WERI-Rb-1 (cell line): Measurements from ENCODE around the gene RSBN1L.

Source experiments
- DNase-seq: peaks from one replicate; pipeline ENCODE4 v3.0.0-alpha.2; 2020
- H3K27ac ChIP-seq: fragments of 250-450 bp; sonication (Bioruptor Pico); 2 replicates; pipeline ENCODE4 v1.5.1; 2020; ENCODE audit warnings: mild to moderate bottlenecking, moderate library complexity
- H3K27me3 ChIP-seq: fragments of 250-450 bp; sonication (Bioruptor Pico); 2 replicates; pipeline ENCODE4 v1.5.1; 2021; ENCODE audit warnings: mild to moderate bottlenecking, low read depth, moderate library complexity; ENCODE audit not compliant: insufficient read depth, severe bottlenecking
- H3K36me3 ChIP-seq: fragments of 250-450 bp; sonication (Bioruptor Pico); 2 replicates; pipeline ENCODE4 v1.5.1; 2020; ENCODE audit warnings: mild to moderate bottlenecking, moderate library complexity
- H3K4me3 ChIP-seq: 2 replicates; pipeline ENCODE4 v1.5.1; 2011; ENCODE audit warnings: low read depth, mild to moderate bottlenecking, control low read depth, low read length
- H3K9me3 ChIP-seq: fragments of 250-450 bp; sonication (Bioruptor Pico); 2 replicates; pipeline ENCODE4 v1.5.1; 2021; ENCODE audit warnings: mild to moderate bottlenecking, moderate library complexity; ENCODE audit not compliant: severe bottlenecking
- CTCF ChIP-seq: IDR thresholded peaks from 2 replicates; pipeline ENCODE4 v1.5.1; 2011; ENCODE audit warnings: low read depth, mild to moderate bottlenecking, control low read depth, inconsistent platforms, low read length

RSBN1L gene

DNA sequence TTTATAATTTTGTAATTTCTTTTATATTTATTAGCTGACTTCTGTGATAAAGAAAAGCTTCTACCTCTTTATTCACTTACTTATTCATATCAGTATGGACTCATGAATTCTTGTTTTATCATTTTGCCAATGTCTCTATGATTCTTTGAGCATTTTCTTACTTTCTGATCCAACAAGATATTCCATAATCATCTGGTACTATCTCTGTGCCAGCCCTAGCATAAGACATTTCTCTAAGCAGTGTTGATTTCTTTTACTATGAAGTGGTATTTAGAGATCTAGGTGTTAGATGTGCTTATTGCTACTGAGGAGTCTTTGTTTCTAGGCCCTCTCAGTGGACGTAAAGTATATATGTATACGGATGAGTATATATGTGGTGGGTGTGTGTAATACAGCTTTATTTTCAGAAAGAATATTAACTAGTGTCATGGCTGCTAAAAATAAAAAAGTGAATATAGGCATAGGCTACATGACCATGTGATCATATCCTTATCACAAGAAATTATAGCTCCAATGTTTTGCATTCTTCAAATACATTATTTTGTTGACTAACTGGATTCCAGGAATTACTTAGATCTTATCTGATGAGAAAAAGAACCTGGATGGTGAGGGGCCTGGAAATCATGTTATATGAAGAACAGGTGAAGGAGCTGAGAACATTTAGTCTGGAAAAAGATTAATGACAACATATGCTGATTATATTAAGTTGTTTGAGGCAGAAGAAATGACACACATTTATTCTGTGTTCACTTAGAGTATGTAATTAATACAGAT, 115.4 kb downstream of the RSBN1L start:
- no peak for TF ChIP-seq CTCF
- no peak for DNase-seq
- Histone ChIP-seq H3K9me3 (no peaks in the 10 kb centered on the region), H3K36me3 (peaks cover 6% of the 10 kb centered on the region), H3K27me3 (no peaks in the 10 kb centered on the region), H3K4me3 (no peak overlapping the region), H3K27ac (no peak overlapping the region)

GRCh38 chr7:77812290-77812685, 116.0 kb downstream of the RSBN1L start:
- Histone ChIP-seq H3K27me3 (no peaks in the 10 kb centered on the region), H3K27ac (no peak overlapping the region), H3K36me3 (peaks cover 12% of the 10 kb centered on the region), H3K4me3 (no peak overlapping the region), H3K9me3 (no peaks in the 10 kb centered on the region)
- DNase-seq: no peak
- TF ChIP-seq CTCF: no peak

DNA sequence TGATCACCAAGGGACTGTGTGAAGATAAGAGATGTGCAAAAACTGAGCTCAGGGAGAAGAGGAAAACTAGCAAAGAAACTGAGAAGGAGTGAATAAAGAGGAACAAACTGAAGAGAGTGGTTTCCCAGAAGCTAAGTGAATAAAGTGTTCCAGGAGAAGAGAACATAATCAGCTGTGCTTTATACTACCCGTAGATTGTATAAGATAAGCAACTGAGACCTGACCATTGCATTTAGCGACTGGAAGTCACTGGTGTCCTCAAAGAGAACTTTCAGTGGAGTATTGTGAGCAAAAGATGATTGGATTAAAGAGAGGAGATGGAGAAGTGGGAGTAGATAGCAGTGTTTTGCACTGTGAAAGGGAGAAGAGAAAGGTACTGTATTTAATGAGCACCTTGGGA, 116.9 kb downstream of the RSBN1L start:
- Histone ChIP-seq H3K27ac (no peak overlapping the region), H3K36me3 (peaks cover 14% of the 10 kb centered on the region), H3K27me3 (no peaks in the 10 kb centered on the region), H3K4me3 (no peak overlapping the region), H3K9me3 (no peaks in the 10 kb centered on the region)
- DNase-seq: no peak
- TF ChIP-seq CTCF: no peak

GRCh38 chr7:77819021-77819420, 122.8 kb downstream of the RSBN1L start:
- H3K27ac ChIP-seq: no peak overlapping the region
- H3K27me3 ChIP-seq: no peaks in the 10 kb centered on the region
- no peak for TF ChIP-seq CTCF
- H3K9me3 ChIP-seq: peaks cover 7% of the 10 kb centered on the region
- H3K36me3 ChIP-seq: peaks cover 24% of the 10 kb centered on the region
- DNase-seq: no peak
- no peak overlapping the region for H3K4me3 ChIP-seq

DNA sequence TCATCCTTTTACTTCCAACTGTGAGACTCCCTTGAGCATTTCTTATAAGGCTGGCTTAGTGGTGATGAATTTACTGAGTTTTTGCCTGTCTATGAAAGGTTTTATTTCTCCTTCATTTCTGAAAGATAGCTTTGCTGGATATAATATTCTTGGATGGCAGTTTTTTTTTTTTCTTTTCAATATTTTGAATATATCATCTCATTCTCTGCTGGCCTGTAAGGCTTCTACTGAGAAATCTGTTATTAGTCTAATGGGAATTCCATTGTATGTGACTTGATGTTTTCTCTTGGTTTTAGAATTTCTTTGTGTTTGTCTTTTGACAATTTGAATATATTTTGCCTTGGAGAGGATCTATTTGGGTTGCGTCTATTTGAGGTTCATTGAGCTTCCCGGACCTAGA, 124.7 kb downstream of the RSBN1L start:
- H3K27ac ChIP-seq: no peak overlapping the region
- no peak overlapping the region for H3K4me3 ChIP-seq
- H3K36me3 ChIP-seq: peaks cover 23% of the 10 kb centered on the region
- no peak for DNase-seq
- peaks cover 7% of the 10 kb centered on the region for H3K9me3 ChIP-seq
- no peak for TF ChIP-seq CTCF
- no peaks in the 10 kb centered on the region for H3K27me3 ChIP-seq

- no peak overlapping the region for H3K4me3 ChIP-seq
- TF ChIP-seq CTCF: no peak
- peaks cover 12% of the 10 kb centered on the region; the same call in 1 of the 2 replicates for H3K36me3 ChIP-seq
Measured at GRCh38 chr7:77822269-77822668, 126.0 kb downstream of the RSBN1L start.

More at GRCh38 chr7:77822269-77822668, 126.0 kb downstream of the RSBN1L start:
- H3K27me3 ChIP-seq: no peaks in the 10 kb centered on the region
- DNase-seq: no peak
- H3K27ac ChIP-seq: no peak overlapping the region
- peaks cover 7% of the 10 kb centered on the region for H3K9me3 ChIP-seq
